SK-N-SH (cell line): ENCODE results near the gene PEF1. TPM values are rescaled to one million over a fixed set of nuclear protein-coding genes. Genes with fewer than 3 reads are reported as not detected.

Source experiments
- CTCF ChIA-PET: fragments of 300-600, 350-600 bp; formaldehyde crosslinking; extraction: SDS; loops from one replicate; lab custom pipeline; 2021; lab: Yijun Ruan, JAX
- POLR2A ChIA-PET: fragments of 350-600 bp; sonication (Branson Sonifier 250); formaldehyde crosslinking; extraction: SDS; loops from one replicate; lab custom pipeline; 2020; ENCODE audit warnings: antibody characterized with exemption, inconsistent platforms; lab: Yijun Ruan, JAX
- DNase-seq: peaks from one replicate; pipeline ENCODE4 v3.0.0; 2012
- H2AFZ ChIP-seq: fragments of 200-600 bp; sonication (generic); 2 replicates; pipeline ENCODE4 v1.8.1; 2016; ENCODE audit warnings: antibody characterized with exemption, mild to moderate bottlenecking, low read depth
- H3F3A ChIP-seq: fragments of 200-600 bp; sonication (generic); replicated peaks from 2 replicates; pipeline ENCODE3; 2016; ENCODE audit warnings: antibody characterized with exemption, mild to moderate bottlenecking; ENCODE audit not compliant: insufficient read depth
- H3K27ac ChIP-seq, 2 experiments: fragments of 200-500 bp in 1 of 2; fragments of 200-600 bp in 1 of 2; sonication (Bioruptor generic) in 1 of 2; sonication (generic), shearing (Covaris generic) in 1 of 2; 2 replicates each; pipeline versions ENCODE4 v1.5.1 to v1.6.1; 2014 to 2016; ENCODE audit warnings: low read depth in 2 of 2, inconsistent platforms in 1 of 2, low read length in 1 of 2, mild to moderate bottlenecking in 1 of 2, mixed read lengths in 1 of 2
- H3K27me3 ChIP-seq: fragments of 200-600 bp; sonication (generic), shearing (Covaris generic); 2 replicates; pipeline ENCODE4 v1.6.1; 2016; ENCODE audit warnings: mixed run types; ENCODE audit not compliant: insufficient read depth
- H3K36me3 ChIP-seq, 2 experiments: fragments of 200-500 bp in 1 of 2; fragments of 200-600 bp in 1 of 2; sonication (Bioruptor generic) in 1 of 2; sonication (generic) in 1 of 2; replicated peaks in 1 of 2; 2 replicates each; pipeline versions ENCODE3 to v1.5.1; 2014 to 2016; ENCODE audit warnings: low read length in 1 of 2, mild to moderate bottlenecking in 1 of 2; ENCODE audit not compliant: insufficient read depth in 2 of 2, control insufficient read depth in 1 of 2
- H3K4me1 ChIP-seq, 2 experiments: fragments of 200-500 bp in 1 of 2; fragments of 200-600 bp in 1 of 2; sonication (Bioruptor generic) in 1 of 2; sonication (generic), shearing (Covaris generic) in 1 of 2; 2 replicates each; pipeline versions ENCODE4 v1.5.1 to v1.6.1; 2014 to 2016; ENCODE audit warnings: low read depth in 1 of 2, low read length in 1 of 2, mixed run types in 1 of 2; ENCODE audit not compliant: insufficient read depth in 2 of 2, control insufficient read depth in 1 of 2
- H3K4me2 ChIP-seq: fragments of 200-600 bp; sonication (generic), shearing (Covaris generic); 2 replicates; pipeline ENCODE4 v1.6.1; 2017; ENCODE audit warnings: mixed run types
- H3K4me3 ChIP-seq, 2 experiments: fragments of 200-500 bp in 1 of 2; fragments of 200-600 bp in 1 of 2; sonication (Bioruptor generic) in 1 of 2; sonication (generic), shearing (Covaris generic) in 1 of 2; 2 replicates each; pipeline versions ENCODE4 v1.5.1 to v1.8.1; 2014 to 2016; ENCODE audit warnings: low read depth in 2 of 2, inconsistent platforms in 1 of 2, low read length in 1 of 2, mild to moderate bottlenecking in 1 of 2, mixed read lengths in 1 of 2, moderate library complexity in 1 of 2
- H3K79me2 ChIP-seq: fragments of 200-600 bp; sonication (generic); 2 replicates; pipeline ENCODE4 v1.8.1; 2017; ENCODE audit warnings: mild to moderate bottlenecking; ENCODE audit not compliant: insufficient read depth
- H3K9ac ChIP-seq: fragments of 200-600 bp; sonication (generic); 2 replicates; pipeline ENCODE4 v1.6.1; 2017; ENCODE audit warnings: mixed run types
- H3K9me2 ChIP-seq: fragments of 200-600 bp; sonication (generic); 2 replicates; pipeline ENCODE4 v1.6.1; 2017; ENCODE audit warnings: mixed run types
- H3K9me3 ChIP-seq: fragments of 200-600 bp; sonication (generic); 2 replicates; pipeline ENCODE4 v1.6.1; 2017; ENCODE audit warnings: mixed run types, mild to moderate bottlenecking, moderate library complexity
- H4K20me1 ChIP-seq: fragments of 200-600 bp; sonication (generic); 2 replicates; pipeline ENCODE4 v1.6.1; 2017; ENCODE audit warnings: mild to moderate bottlenecking, mixed run types; ENCODE audit not compliant: insufficient read depth
- CHD2 ChIP-seq: fragments of 150-350 bp; IDR thresholded peaks from 2 replicates; pipeline ENCODE4 v1.6.1; 2018; ENCODE audit warnings: low read length; ENCODE audit not compliant: partially characterized antibody
- ELF1 ChIP-seq: IDR thresholded peaks from 2 replicates; pipeline ENCODE4 v1.4.0; 2012
- FOSL2 ChIP-seq: IDR thresholded peaks from 2 replicates; pipeline ENCODE4 v1.4.0; 2012; ENCODE audit warnings: low read depth, mild to moderate bottlenecking, moderate library complexity, borderline replicate concordance
- FOXJ3 ChIP-seq: sonication (generic); formaldehyde crosslinking; IDR thresholded peaks from 2 replicates; pipeline ENCODE4 v1.5.1; 2020; ENCODE audit warnings: mild to moderate bottlenecking, missing genetic modification reagents
- GABPA ChIP-seq: IDR thresholded peaks from 2 replicates; pipeline ENCODE4 v1.4.0; 2012; ENCODE audit warnings: low read depth, mild to moderate bottlenecking
- MXI1 ChIP-seq: IDR thresholded peaks from 2 replicates; pipeline ENCODE4 v1.6.1; 2012; ENCODE audit warnings: mild to moderate bottlenecking, low read depth, low read length, improper control_type of control experiment
- NFIC ChIP-seq: IDR thresholded peaks from 2 replicates; pipeline ENCODE4 v1.4.0; 2012; ENCODE audit warnings: borderline replicate concordance
- NRF1 ChIP-seq: IDR thresholded peaks from 2 replicates; pipeline ENCODE4 v1.6.1; 2012; ENCODE audit warnings: low read depth, mild to moderate bottlenecking, low read length
- RAD21 ChIP-seq: IDR thresholded peaks from 2 replicates; pipeline ENCODE4 v1.6.1; 2012; ENCODE audit warnings: mild to moderate bottlenecking, low read length
- RCOR1 ChIP-seq: fragments of 150-350 bp; IDR thresholded peaks from 2 replicates; pipeline ENCODE4 v1.6.1; 2017; ENCODE audit warnings: antibody characterized with exemption, low read length
- RFX5 ChIP-seq: IDR thresholded peaks from 2 replicates; pipeline ENCODE4 v1.6.1; 2012; ENCODE audit warnings: mild to moderate bottlenecking, improper control_type of control experiment, low read length
- RXRA ChIP-seq: IDR thresholded peaks from 2 replicates; pipeline ENCODE4 v1.4.0; 2012; ENCODE audit warnings: low read depth, mild to moderate bottlenecking, borderline replicate concordance
- SIN3A ChIP-seq: IDR thresholded peaks from 2 replicates; pipeline ENCODE4 v1.6.1; 2012; ENCODE audit warnings: low read depth, mild to moderate bottlenecking, low read length, moderate library complexity, borderline replicate concordance
- TEAD4 ChIP-seq: IDR thresholded peaks from 2 replicates; pipeline ENCODE4 v1.4.0; 2012; ENCODE audit warnings: mild to moderate bottlenecking, borderline replicate concordance; ENCODE audit not compliant: insufficient read depth
- YY1 ChIP-seq: IDR thresholded peaks from 2 replicates; pipeline ENCODE4 v1.4.0; 2012; ENCODE audit warnings: low read depth, mild to moderate bottlenecking
- WGBS: methylation state at CpG from one replicate; pipeline ENCODE4 v1.1.6; 2017; ENCODE audit warnings: low lambda C conversion rate; 5-methylcytosine and 5-hydroxymethylcytosine counted together
- polyA plus RNA-seq, 3 experiments: library from polyadenylated mRNA; depleted of rRNA; stranded (reverse); fragments of >200 nt; gene quantifications; 2 replicates each; pipeline ENCODE4 v1.2.3, GENCODE V29; 2012
- TF ChIP-seq, protein P1 (sequence below): IDR thresholded peaks from 2 replicates; pipeline ENCODE4 v1.4.0; 2012; ENCODE audit warnings: low read depth, borderline replicate concordance
- TF ChIP-seq, protein P2 (sequence below): IDR thresholded peaks from 2 replicates; pipeline ENCODE4 v1.4.0; 2012; ENCODE audit warnings: low read depth
- TF ChIP-seq, protein P3 (sequence below): fragments of 150-350 bp; IDR thresholded peaks from 2 replicates; pipeline ENCODE4 v1.6.1; 2017; ENCODE audit warnings: antibody characterized with exemption, low read length, low read depth, borderline replicate concordance
- TF ChIP-seq, protein P4 (sequence below): fragments of 200-600 bp; sonication (generic); IDR thresholded peaks from 2 replicates; pipeline ENCODE4 v1.6.1; 2017; ENCODE audit warnings: antibody characterized with exemption, mild to moderate bottlenecking, moderate library complexity
- TF ChIP-seq, protein P5 (sequence below): IDR thresholded peaks from 2 replicates; pipeline ENCODE4; 2012

The PEF1 gene
- polyA plus RNA-seq, 1 of the 3 experiments (the other 2 are of a cell fraction) = 51.9 TPM

DNA sequence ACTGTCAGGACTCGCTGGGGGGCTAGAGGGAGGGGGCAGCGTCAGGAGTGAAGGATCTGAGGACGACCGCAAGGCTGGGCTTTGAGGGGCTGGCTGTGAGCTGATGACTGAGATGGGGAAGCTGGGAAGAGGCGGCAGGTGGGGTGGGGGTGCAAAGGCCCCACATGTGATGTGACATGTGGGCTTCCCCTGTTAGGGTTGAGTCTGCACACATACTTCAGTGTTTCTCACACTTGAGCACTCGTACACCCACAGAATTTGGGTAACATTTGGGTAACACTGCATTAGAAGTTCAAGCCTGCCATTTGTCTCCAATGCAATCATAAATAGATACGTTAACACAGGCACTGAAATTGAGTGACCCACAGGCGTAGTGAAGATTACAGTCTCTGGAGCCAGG, 42.9 kb upstream of the PEF1 start:
- WGBS = 93% methylated on average over 8 of the region's 8 CpGs
- DNase-seq = no peak
- POLR2A ChIA-PET = no interaction called here
- Histone ChIP-seq H3K79me2 (no peaks in the 10 kb centered on the region), H3F3A (no peaks in the 10 kb centered on the region), H4K20me1 (no peaks in the 10 kb centered on the region), H3K4me2 (no peak overlapping the region), H3K4me1 (peaks cover 6 to 18% of the 10 kb centered on the region in 2 experiments; a peak in 3 of 4 replicates), H3K36me3 (peaks cover 0 to 3% of the 10 kb centered on the region in 2 experiments), H3K27me3 (no peaks in the 10 kb centered on the region), H2AFZ (no peak overlapping the region), H3K9ac (no peak overlapping the region), H3K4me3 (no peak overlapping the region), H3K27ac (no peak overlapping the region), H3K9me2 (no peaks in the 10 kb centered on the region), H3K9me3 (no peaks in the 10 kb centered on the region)
- TF ChIP-seq MXI1 (no peak), RFX5 (no peak), RCOR1 (no peak), ELF1 (no peak), FOSL2 (no peak), GABPA (no peak), NFIC (no peak), RAD21 (no peak), RXRA (no peak), NRF1 (no peak), YY1 (no peak), SIN3A (no peak), TEAD4 (no peak), CHD2 (no peak), FOXJ3 (CRISPR knock-in tag) (no peak)
- TF ChIP-seq, protein P1, sequence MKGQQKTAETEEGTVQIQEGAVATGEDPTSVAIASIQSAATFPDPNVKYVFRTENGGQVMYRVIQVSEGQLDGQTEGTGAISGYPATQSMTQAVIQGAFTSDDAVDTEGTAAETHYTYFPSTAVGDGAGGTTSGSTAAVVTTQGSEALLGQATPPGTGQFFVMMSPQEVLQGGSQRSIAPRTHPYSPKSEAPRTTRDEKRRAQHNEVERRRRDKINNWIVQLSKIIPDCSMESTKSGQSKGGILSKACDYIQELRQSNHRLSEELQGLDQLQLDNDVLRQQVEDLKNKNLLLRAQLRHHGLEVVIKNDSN = no peak
- TF ChIP-seq, protein P2, sequence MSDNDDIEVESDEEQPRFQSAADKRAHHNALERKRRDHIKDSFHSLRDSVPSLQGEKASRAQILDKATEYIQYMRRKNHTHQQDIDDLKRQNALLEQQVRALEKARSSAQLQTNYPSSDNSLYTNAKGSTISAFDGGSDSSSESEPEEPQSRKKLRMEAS = no peak
- TF ChIP-seq, protein P3, sequence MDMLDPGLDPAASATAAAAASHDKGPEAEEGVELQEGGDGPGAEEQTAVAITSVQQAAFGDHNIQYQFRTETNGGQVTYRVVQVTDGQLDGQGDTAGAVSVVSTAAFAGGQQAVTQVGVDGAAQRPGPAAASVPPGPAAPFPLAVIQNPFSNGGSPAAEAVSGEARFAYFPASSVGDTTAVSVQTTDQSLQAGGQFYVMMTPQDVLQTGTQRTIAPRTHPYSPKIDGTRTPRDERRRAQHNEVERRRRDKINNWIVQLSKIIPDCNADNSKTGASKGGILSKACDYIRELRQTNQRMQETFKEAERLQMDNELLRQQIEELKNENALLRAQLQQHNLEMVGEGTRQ = no peak
- TF ChIP-seq, protein P4, sequence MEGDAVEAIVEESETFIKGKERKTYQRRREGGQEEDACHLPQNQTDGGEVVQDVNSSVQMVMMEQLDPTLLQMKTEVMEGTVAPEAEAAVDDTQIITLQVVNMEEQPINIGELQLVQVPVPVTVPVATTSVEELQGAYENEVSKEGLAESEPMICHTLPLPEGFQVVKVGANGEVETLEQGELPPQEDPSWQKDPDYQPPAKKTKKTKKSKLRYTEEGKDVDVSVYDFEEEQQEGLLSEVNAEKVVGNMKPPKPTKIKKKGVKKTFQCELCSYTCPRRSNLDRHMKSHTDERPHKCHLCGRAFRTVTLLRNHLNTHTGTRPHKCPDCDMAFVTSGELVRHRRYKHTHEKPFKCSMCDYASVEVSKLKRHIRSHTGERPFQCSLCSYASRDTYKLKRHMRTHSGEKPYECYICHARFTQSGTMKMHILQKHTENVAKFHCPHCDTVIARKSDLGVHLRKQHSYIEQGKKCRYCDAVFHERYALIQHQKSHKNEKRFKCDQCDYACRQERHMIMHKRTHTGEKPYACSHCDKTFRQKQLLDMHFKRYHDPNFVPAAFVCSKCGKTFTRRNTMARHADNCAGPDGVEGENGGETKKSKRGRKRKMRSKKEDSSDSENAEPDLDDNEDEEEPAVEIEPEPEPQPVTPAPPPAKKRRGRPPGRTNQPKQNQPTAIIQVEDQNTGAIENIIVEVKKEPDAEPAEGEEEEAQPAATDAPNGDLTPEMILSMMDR = no peak
- TF ChIP-seq, protein P5, sequence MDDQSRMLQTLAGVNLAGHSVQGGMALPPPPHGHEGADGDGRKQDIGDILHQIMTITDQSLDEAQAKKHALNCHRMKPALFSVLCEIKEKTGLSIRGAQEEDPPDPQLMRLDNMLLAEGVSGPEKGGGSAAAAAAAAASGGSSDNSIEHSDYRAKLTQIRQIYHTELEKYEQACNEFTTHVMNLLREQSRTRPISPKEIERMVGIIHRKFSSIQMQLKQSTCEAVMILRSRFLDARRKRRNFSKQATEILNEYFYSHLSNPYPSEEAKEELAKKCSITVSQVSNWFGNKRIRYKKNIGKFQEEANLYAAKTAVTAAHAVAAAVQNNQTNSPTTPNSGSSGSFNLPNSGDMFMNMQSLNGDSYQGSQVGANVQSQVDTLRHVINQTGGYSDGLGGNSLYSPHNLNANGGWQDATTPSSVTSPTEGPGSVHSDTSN = no peak
- CTCF ChIA-PET = interaction anchor here (0.9 kb wide), 1 partner anchor 13 kb away, joined by 5 read pairs; no protein-coding TSS in a partner anchor
